ENCODE data around the gene LPP. TPM values are rescaled to one million over a fixed set of nuclear protein-coding genes. Genes with fewer than 3 reads are reported as not detected.

The LPP gene
- total and polyA plus RNA-seq, 2 of the 13 experiments (the other 11 are each of a cell fraction or from before 2014, with no cell fraction given): 19.2 to 29.9 TPM

DNA sequence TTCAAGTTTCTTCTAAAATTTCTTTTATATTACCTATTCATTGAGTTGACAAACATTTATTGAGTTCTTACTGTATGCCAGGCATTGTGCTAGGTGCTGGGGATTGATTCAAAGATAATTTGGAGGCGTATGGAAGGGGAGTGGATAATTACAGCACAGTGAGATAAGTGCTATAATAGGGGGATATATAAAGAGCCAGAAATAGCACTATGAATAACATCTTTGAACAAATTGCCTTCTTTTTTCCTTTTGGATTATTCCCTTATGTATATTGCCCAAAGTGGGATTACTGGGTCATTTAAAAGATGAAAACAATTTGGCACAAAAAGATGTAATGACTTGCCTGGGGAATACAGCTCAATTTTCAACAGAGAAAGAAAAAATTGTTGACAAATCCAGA is 64.6 kb downstream of the LPP start:
- POLR2A ChIA-PET: no interaction called here
- peaks cover 95% of the 10 kb centered on the region for H3K4me1 ChIP-seq (ENCODE audit: insufficient read depth, low read length)
- no peaks in the 10 kb centered on the region for H3K27me3 ChIP-seq (ENCODE audit: control insufficient read depth in 1 of 2, insufficient read depth in 2 of 2, low read length in 2 of 2)

More for the DNA sequence above, 64.6 kb downstream of the LPP start:
- no peak overlapping the region for H2AFZ ChIP-seq (ENCODE audit: low read length)
- ATAC-seq (no peak), FAIRE-seq (no peak), DNase-seq (ENCODE audit: low spot score) (no peak)
- no peaks in the 10 kb centered on the region for H3K9me3 ChIP-seq (ENCODE audit: low read length)
- peaks cover 3 to 5% of the 10 kb centered on the region in 2 experiments; a peak in 3 of 5 replicates for H3K36me3 ChIP-seq (replicated peaks in 1 of 2; ENCODE audit: control insufficient read depth in 1 of 2, insufficient read depth in 2 of 2, low read length in 2 of 2)
- no TSS peak for BruUV-seq (replicated peaks)
- intact Hi-C loops (cut with micrococcal nuclease; ENCODE audit: unreplicated experiment): no loop called here
- TF ChIP-seq, protein P1, sequence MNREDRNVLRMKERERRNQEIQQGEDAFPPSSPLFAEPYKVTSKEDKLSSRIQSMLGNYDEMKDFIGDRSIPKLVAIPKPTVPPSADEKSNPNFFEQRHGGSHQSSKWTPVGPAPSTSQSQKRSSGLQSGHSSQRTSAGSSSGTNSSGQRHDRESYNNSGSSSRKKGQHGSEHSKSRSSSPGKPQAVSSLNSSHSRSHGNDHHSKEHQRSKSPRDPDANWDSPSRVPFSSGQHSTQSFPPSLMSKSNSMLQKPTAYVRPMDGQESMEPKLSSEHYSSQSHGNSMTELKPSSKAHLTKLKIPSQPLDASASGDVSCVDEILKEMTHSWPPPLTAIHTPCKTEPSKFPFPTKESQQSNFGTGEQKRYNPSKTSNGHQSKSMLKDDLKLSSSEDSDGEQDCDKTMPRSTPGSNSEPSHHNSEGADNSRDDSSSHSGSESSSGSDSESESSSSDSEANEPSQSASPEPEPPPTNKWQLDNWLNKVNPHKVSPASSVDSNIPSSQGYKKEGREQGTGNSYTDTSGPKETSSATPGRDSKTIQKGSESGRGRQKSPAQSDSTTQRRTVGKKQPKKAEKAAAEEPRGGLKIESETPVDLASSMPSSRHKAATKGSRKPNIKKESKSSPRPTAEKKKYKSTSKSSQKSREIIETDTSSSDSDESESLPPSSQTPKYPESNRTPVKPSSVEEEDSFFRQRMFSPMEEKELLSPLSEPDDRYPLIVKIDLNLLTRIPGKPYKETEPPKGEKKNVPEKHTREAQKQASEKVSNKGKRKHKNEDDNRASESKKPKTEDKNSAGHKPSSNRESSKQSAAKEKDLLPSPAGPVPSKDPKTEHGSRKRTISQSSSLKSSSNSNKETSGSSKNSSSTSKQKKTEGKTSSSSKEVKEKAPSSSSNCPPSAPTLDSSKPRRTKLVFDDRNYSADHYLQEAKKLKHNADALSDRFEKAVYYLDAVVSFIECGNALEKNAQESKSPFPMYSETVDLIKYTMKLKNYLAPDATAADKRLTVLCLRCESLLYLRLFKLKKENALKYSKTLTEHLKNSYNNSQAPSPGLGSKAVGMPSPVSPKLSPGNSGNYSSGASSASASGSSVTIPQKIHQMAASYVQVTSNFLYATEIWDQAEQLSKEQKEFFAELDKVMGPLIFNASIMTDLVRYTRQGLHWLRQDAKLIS (CRISPR knock-in tag; IDR thresholded peaks at IDR 0.05): no peak
- TF ChIP-seq MAFK (conservative IDR thresholded peaks at IDR 0.05 in 1 of 2, IDR thresholded peaks at IDR 0.05 in 1 of 2; ENCODE audit: low read length in 2 of 2): peak in 1 of 2 experiments; percentile 29; a peak in 1 of 4 replicates
- TF ChIP-seq, protein P2, sequence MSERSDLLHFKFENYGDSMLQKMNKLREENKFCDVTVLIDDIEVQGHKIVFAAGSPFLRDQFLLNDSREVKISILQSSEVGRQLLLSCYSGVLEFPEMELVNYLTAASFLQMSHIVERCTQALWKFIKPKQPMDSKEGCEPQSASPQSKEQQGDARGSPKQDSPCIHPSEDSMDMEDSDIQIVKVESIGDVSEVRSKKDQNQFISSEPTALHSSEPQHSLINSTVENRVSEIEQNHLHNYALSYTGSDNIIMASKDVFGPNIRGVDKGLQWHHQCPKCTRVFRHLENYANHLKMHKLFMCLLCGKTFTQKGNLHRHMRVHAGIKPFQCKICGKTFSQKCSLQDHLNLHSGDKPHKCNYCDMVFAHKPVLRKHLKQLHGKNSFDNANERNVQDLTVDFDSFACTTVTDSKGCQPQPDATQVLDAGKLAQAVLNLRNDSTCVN (CRISPR knock-in tag; IDR thresholded peaks at IDR 0.05; ENCODE audit: borderline replicate concordance): no peak
- no peak overlapping the region for H3K4me3 ChIP-seq (replicated peaks in 1 of 3; ENCODE audit: insufficient read depth in 1 of 3, low read depth in 2 of 3, low read length in 3 of 3)
- peaks cover 77% of the 10 kb centered on the region for H3K79me2 ChIP-seq (ENCODE audit: insufficient read depth, low read length)
- H4K20me1 ChIP-seq (ENCODE audit: insufficient read depth, low read length): no peaks in the 10 kb centered on the region
- in situ Hi-C loops (cut with HindIII; ENCODE audit: extremely low pct_ligation_motif_present, low pct_unique_long_range_greater_than_20kb): loop anchor here (25.0 kb wide), 1 partner anchor 744 kb away; no protein-coding TSS in a partner anchor
- no peak overlapping the region for H3K27ac ChIP-seq (ENCODE audit: extremely low read length, insufficient read depth, low read length)
- CTCF ChIA-PET (ENCODE audit: low intra/inter-chr PET ratio, low total read pairs): no interaction called here
- H3K9ac ChIP-seq (ENCODE audit: insufficient read depth, low read depth, low read length): no peak overlapping the region
- H3K4me2 ChIP-seq (ENCODE audit: low read depth, low read length): no peak overlapping the region
- 94% methylated on average over 1 of the region's 1 CpG for WGBS (ENCODE audit: low lambda C conversion rate)
